Measurements from ENCODE around the gene ZNF862. TPM values are rescaled to one million over a fixed set of nuclear protein-coding genes. Genes with fewer than 3 reads are reported as not detected.
"Not testable (repeated sequence)": the region's sequence is repeated elsewhere in the genome, so short reads cannot be mapped to it uniquely, and the experiment has no call there.

The ZNF862 gene
- total RNA-seq, 1 donor from 2014 or later: 24.6 TPM

DNA sequence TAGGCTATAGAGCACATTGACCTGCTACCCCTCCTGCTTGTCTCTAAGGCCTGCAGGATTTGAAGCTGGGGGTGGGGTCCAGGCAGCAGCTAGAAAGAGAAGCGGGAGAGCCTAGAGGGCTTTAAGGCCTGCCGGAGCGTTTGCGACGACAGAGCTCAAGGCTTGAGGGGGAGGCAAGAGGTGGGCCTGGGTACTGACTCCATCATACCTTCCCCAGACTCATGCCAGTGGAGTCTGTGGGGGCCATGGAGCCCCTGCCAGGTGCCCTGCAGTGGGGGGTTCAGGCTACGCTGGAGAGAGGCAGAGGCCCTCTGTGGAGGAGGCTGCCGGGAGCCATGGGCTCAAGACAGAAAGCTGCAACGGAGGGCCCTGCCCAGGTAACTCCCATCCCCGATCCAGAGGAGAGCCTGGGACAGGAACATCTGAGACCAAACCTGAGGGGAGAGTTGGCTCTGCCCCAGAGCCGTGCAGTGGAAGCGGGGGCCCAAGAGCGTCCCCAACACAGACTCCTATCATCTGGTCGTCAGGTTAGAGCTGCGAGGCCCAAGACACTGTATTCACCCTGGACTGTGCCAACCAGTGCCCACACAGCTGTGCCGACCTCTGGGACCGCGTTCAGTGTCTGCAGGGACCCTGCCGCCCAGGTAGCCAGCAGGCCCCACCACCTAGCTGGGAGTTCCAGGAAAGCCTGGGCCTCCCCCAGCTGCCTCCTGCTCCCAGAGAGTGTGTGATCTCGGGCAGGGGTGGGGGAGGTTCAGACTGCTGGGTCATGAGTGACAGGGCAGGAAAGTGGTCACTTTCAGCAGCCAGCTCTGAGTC is 13.2 kb upstream of the ZNF862 start:
- DNase-seq (ENCODE audit: low spot score): no peak

DNA sequence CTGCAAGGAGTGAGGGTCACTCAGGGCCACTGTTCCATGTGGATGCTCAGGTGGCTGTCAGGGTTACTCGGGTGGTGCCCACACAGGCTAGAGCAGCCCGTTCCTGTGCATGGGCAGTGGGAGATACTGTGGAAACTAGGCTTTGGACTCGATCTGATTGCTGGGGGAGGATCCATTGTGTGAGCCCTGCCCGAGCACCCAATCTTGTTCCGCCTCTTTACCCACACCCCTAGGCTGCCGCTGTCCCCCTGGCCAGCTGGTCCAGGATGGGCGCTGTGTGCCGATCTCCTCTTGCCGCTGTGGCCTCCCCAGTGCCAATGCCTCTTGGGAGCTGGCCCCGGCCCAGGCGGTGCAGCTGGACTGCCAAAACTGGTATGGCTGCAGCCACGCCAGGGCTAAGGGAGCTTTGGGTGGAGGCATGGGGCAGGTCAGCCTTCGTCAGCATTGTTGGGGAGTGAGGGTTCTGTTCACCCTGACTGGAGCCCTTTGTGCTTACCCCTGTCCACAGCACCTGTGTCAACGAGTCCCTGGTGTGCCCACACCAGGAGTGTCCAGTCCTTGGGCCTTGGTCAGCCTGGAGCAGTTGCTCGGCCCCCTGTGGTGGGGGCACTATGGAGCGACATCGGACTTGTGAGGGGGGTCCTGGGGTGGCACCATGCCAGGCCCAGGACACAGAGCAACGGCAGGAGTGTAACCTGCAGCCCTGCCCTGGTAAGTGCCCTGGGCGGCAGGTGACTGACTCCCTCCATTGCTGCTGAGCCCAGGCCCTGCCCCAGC is 12.4 kb upstream of the ZNF862 start:
- DNase-seq (ENCODE audit: low spot score): no peak

DNA sequence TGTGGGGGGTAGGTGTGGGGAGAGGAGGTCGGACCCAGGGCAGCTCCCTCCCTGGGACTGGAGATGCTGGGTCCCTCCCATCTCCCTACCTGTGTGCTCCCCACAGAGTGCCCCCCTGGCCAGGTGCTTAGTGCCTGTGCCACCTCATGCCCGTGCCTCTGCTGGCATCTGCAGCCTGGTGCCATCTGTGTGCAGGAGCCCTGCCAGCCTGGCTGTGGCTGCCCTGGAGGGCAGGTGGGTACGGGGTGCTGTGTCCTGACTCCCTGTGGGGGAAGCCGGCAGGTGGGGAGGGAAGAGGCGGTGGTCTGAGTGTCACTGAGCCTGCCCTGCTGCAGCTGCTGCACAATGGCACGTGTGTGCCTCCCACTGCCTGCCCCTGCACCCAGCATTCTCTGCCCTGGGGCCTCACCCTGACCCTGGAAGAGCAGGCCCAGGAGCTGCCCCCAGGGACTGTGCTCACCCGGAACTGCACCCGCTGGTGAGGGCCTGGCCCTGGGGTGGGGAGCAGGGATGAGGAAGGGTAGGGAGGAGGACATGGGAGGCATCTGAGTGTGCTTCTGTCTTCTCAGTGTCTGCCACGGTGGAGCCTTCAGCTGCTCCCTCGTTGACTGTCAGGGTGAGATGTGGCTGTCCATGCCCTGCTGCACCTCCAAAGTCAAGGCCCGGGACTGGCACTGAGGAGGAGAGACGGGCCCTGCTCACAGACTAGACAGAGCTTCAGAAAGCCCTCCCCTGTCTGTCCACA is 11.7 kb upstream of the ZNF862 start:
- DNase-seq (ENCODE audit: low spot score): no peak

DNA sequence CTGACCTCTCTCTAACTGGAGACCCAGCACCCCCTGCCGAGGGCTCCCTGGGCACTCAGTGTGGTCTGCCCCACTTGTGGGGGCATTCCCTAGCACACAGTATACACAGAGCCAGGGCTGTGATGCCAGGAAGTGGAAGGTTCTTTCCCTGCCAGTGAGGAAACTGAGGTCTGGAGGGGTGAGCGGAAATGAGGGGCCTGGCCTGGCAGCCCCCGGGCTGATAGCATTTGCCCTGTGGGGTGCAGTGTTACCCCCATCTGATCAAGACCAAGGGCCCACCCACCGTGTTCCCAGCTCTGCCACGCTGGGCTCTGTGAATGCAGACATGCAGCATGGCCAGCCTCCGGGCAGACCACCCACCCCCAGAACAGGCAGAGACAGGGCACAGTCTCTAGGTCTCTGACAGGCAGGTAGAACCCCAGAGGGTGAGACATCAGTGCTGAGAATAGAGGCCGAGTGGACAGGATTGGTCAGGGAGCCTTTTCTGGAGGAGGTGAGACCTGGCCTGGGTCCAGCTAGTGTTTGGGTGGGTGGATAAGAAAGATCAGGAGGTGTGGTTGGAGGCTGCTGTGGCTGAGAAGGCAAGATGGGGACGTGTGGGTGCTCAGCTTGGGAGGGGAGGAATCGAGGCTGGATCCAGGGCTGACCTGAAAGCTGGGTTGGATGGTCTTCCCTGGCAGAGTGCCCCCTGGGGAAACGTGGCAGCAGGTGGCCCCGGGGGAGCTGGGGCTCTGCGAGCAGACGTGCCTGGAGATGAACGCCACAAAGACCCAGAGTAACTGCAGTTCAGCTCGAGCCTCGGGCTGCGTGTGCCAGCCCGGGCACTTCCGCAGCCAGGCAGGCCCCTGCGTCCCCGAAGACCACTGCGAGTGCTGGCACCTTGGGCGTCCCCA is 10.8 kb upstream of the ZNF862 start:
- no peak for DNase-seq (ENCODE audit: low spot score)

DNA sequence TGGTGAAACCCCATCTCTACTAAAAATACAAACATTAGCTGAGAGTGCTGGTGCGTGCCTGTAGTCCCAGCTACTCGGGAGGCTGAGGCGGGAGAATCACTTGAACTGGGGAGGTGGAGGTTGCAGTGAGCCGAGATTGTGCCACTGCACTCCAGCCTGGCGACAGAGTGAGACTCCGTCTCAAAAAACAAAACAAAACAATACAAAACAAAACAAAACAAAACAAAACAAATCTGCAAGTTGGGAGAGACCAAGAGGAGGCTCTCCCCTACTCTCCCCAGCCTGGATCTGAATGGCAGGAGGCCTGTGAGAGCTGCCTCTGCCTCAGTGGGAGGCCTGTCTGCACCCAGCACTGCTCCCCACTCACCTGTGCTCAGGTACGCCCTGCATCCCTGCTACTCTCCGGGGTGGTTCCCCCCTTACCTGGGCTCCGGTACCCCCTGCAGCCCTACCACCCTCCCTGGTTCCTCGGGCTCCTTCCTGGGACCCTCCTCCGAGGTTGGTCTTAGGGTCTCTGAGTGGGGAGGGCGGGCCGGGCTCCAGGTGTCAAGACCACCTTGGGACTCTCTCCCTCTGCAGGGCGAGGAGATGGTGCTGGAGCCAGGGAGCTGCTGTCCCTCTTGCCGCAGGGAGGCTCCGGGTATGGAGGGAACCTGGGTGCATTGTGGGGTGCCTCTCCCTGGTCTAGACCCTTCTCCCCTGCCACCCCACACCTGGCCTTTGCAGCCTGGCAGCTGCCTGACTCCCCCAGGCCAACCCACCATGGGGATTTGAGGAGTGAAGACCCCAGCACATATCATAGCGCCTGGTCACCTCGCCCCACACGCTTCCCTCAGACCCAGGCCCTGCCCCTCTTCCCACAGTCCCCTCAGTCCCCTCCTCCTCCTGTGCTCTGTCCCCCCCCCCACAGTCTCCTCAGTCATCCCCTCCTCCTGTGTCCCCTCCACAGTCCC is 9.5 kb upstream of the ZNF862 start:
- no peak for DNase-seq (ENCODE audit: low spot score)

DNA sequence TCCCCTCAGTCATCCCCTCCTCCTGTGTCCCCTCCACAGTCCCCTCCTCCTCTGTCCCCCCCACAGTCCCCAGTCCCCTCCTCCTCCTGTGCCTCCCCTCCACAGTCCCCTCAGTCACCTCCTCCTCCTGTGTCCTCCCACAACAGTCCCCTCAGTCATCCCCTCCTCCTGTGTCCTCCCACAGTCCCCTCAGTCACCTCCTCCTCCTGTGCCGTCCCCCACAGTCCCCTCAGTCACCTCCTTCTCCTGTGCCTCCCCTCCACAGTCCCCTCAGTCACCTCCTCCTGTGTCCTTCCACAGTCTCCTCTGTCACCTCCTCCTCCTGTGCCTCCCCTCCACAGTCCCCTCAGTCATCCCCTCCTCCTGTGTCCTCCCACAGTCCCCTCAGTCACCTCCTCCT is 7.6 kb upstream of the ZNF862 start:
- not testable (repeated sequence) for DNase-seq (ENCODE audit: low spot score)

DNA sequence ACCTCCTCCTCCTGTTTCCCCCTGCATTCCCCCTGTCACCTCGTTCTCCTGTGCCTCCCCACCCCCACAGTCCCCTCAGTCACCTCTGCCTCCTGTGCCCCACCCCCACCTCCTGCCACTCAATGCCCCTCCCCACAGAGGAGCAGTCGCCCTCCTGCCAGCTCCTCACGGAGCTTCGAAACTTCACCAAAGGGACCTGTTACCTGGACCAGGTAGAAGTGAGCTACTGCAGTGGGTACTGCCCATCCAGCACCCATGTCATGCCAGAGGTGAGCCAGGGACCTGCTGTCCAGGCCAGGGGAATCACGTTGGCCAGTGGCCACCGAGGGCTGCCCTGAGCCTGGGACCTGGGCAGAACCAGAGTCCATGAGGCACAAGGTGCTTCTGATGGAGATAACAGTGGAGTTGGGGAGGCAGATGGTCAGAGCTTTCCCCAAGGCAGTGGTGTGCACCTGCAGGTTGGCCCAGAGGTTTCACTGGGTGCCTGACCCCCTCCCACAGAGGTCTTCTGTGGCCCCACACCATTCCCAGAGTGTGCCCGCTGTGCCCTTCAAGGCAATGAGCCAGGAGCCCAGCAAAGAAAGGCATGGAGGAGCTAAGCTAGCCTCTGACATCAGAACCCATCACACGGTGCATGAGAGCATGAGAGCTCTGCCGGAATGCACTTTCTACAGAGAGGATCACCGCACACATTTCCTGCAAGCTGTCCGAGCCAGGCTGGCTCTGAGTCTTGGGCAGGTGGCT is 7.0 kb upstream of the ZNF862 start:
- DNase-seq (ENCODE audit: low spot score): no peak

DNA sequence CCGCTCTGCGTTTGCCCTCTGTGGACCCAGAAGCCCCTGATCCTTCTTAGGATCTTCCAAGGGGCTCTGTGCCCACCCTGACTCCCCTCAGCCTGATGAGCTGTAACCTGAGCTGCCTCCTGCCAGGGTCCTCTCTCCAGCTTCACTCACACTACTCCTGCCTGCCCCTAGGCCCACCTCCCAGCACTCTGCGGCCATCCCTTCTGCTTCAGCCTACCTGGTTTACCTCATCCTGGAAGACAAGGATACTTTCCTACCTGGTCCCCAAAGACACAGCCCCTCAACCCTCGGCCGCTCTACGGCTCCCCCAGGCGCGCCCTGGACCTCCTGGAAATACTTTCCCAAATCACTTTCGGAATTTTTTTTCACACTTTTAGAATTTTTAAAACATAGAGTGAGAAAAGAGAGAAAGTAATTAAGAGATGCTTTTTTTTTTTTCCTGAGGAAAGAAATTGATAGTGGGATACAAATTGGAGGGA is 6.4 kb upstream of the ZNF862 start:
- DNase-seq (ENCODE audit: low spot score): no peak

DNA sequence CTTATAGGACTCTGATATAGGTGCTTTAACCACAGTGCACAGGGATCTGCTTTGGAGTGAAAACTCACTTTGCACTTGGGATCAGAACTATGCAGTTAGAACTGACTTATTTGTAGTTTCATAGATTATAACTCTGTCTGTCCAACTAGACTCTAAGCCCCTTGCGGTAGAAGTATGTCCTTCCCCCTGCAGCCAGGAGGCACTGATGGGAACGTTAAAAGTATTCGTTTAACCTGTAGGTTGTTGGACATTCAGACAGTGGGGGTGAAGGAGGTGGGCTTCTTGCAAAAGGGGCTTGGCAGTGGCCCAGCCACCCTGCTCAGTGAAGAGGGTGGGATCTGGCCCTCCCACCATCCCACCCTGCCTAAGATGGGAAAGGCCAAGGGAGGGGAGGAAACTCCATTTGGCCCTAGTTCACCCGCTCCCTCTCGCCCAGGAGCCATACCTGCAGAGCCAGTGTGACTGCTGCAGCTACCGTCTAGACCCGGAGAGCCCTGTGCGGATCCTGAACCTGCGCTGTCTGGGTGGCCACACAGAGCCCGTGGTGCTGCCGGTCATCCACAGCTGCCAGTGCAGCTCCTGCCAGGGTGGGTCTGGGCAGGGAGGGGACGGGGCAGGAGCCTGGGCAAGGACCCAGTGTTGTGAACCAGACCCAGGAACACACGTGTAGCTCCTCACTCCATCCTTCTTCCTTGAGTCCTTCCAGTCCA is 5.7 kb upstream of the ZNF862 start:
- no peak for DNase-seq (ENCODE audit: low spot score)

DNA sequence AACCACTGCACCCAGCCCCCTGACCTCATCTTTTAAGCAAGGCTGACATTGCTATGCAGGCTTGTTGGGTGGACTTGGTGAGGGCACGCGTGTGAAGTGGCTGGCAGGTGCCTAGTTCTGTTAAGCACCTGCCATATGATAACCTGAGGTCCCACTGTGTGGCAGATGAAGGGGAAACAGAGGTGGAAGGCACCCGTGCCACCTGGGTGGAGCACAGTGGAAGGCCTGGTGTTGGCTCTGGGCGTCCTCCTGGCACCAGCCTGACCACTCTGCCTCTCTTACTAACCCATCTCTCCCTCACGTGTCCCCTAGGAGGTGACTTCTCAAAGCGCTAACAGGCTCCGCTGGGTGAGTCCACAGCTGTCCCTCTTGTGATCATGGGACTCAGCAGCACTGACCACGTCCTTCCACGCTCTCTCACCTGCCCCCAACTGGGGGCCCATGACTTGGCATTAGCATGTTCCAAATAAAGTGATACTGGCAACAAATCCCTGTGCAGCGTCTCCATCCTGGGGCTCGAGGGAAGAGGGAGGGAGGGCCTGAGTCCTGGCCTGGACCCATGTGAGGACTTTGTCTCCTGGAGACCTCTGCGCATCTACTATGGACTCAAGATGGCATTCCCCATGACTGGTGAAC is 4.6 kb upstream of the ZNF862 start:
- DNase-seq (ENCODE audit: low spot score): no peak

DNA sequence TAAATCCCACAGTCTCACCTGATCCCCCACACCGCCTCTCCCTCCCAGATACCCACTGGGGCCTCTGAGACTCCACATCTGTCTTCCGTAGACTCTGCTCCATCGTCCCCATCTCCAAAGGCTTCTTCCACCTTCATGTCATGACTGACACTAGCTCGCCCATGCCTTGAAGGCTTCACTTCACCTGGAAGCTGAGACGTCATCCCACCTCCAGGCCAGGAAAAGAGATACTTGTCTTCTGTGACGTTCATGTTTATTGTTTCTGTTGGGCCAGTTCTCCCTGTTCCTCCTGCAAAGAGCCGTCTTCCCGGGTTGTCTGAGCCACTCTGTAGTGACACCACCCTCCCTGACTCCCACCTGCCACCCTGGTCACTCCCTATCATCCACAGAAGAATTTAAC is 3.6 kb upstream of the ZNF862 start:
- DNase-seq (ENCODE audit: low spot score): no peak

DNA sequence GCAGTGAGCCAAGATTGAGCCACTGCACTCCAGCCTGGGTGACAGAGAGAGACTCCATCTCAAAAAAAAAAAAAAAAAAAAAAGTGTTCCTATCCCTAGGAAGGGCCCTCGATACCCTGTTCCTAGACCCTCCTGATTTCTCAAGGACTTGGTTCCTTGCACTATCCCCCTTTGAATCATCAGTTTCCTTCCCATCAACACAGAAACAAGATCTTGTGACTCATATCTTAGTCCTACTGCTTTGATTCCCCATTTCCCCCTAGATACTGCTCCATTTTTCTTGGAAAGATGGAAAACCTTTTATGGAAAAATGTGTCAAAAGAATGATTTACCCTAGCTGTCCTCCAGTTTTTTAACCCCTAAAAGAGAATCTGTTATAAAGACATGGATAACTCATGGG is 1.7 kb upstream of the ZNF862 start:
- DNase-seq (ENCODE audit: low spot score): no peak

DNA sequence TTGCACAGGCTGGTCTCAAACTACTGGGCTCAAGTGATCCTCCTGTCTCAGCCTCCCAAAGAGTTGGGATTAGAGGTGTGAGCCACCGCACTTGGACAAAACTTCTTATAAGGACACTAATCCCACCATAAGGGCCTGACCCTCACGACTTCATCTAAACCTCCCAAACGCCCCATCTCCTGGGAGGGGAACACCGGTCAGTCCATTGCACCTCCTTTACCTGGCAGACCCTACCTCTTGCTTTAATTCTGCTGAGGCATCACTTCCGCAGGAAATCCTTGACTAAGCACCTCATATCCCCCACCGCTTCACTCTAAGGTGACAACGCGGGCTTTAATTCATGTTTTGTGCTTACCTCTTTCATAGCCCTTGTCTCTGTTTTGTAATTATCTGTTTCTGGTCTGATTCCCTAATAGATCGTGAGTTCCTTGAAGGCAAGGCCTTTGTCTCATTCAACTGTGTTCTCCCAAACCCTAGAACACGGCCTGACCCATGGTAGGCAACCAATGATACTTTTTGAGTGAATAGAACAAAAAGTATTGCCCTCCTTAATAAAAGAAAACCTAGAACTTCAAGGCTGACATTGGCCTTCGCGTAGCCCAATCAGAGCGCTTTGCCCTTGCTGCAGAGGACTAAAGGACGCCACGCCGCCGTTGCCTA is 481 bp upstream of the ZNF862 start:
- DNase-seq (ENCODE audit: low spot score): no peak

DNA sequence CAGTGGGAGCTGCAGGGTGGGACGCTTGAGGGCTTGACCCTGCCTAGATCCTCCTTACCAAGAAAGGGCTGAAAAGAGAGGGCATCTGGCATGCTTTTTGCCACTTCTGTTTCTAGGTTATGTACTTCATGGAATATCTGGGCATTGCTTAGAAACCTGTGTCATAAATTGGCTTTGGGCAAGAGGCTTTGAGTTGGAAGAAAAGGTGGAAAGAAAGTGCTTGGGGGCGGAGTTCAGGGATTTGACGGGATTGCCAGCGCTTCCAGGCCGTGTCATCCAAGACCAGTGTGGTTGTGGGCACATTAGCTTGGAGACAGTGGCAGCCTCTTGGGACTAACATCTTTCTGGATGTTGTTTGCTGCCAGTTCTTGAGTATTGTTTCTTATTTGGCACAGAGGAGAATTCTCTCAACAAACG is 825 bp downstream of the ZNF862 start:
- DNase-seq (ENCODE audit: low spot score): no peak

DNA sequence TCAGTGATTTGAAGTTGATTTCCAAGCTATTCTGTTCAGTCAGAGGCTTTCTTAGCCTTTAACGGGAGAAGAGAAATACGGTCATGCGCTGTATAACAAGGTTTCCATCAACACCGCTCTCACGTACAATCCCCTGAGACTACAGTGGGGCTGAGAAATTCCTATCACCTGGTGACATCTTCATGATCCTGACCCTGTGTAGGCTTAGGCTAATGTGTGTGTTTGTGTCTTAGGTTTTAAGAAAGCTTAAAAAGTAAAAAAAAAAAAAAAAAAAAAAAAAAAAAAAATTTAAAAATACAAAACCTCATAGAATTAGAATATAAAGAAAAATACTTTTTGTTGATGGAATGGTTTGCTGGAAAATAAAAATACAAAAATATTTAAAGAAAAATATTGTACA is 1.8 kb downstream of the ZNF862 start:
- no peak for DNase-seq (ENCODE audit: low spot score)

DNA sequence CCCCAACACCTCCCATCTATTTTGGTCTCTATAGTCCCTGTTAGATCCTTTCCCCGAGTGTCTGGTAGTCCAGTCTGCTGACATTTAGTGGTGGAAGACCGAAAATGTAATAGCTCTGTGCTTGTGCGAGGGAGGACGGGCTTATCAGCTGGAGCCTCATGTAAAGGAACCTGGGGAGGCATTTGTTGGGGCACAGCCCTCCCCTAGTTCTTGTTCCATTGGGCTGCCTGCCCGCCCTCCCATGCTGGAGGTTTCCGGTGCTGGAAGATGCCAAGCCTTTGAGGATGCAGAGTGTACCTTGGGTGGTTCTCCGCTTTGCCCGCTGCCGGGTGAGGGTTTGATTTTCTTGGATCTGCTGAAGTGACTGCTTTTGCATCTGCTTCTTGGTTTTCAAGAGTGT is 5.4 kb downstream of the ZNF862 start:
- DNase-seq (ENCODE audit: low spot score): no peak

DNA sequence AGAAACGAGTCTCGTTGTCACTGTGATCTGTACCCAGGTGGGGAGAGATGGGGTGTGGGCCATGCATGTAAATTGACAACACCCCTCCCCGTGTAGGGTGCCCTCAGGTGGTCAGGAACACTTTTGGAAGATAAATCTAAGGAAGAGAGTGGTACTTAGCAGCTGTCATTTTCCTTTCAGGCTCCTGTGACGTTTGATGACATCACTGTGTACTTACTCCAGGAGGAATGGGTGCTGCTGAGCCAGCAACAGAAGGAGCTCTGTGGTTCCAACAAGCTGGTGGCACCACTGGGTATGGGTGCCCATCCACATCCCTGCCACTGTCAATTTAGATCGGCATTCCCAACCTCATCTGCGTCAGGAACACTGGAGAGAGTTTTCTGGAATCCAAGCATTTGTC is 6.3 kb downstream of the ZNF862 start:
- DNase-seq (ENCODE audit: low spot score): no peak

All from ureter (tissue), 1 donor.